K562 (cell line): ENCODE measurements around the gene SNRNP40. TPM values are rescaled to one million over a fixed set of nuclear protein-coding genes. Genes with fewer than 3 reads are reported as not detected.

Experiments
- AFF1 ChIP-seq, 2 experiments: fragments of 450-650 bp; IDR thresholded peaks; 2 replicates each; pipeline ENCODE4 v1.6.1; 2018; ENCODE audit warnings: mild to moderate bottlenecking in 2 of 2, low read depth in 1 of 2; ENCODE audit not compliant: partially characterized antibody in 2 of 2
- CHD1 ChIP-seq: fragments of 200-600 bp; sonication (generic); IDR thresholded peaks from one replicate; pipeline ENCODE4 v1.6.1; 2012; ENCODE audit warnings: mild to moderate bottlenecking, moderate library complexity, low read length, inconsistent platforms
- CREB1 ChIP-seq, 2 experiments: sonication (generic) in 1 of 2; formaldehyde crosslinking in 1 of 2; IDR thresholded peaks; 2 replicates each; pipeline versions ENCODE4 v1.6.1 to v1.8.0; 2012 to 2022; ENCODE audit warnings: inconsistent platforms in 1 of 2, mild to moderate bottlenecking in 1 of 2, missing genetic modification reagents in 1 of 2, moderate library complexity in 1 of 2
- E2F4 ChIP-seq: sonication (generic); formaldehyde crosslinking; IDR thresholded peaks from 2 replicates; pipeline ENCODE4 v1.8.0; 2022; ENCODE audit warnings: mild to moderate bottlenecking, low read depth, missing genetic modification reagents
- EP400 ChIP-seq: fragments of 450-650 bp; IDR thresholded peaks from 2 replicates; pipeline ENCODE4 v1.6.1; 2017; ENCODE audit warnings: antibody characterized with exemption, mild to moderate bottlenecking, moderate library complexity
- FUS ChIP-seq: fragments of 200-400 bp; formaldehyde crosslinking; optimal IDR thresholded peaks from 2 replicates; pipeline ENCODE3; 2017; ENCODE audit warnings: low read depth, low read length
- HCFC1 ChIP-seq: IDR thresholded peaks from 2 replicates; pipeline ENCODE4 v1.6.1; 2012; ENCODE audit warnings: low read depth, low read length, improper control_type of control experiment
- HEY1 ChIP-seq: fragments of 250-450 bp; sonication (Bioruptor Pico); IDR thresholded peaks from 2 replicates; pipeline ENCODE4 v1.5.0; 2020; ENCODE audit warnings: mild to moderate bottlenecking, moderate library complexity, borderline replicate concordance
- NFIC ChIP-seq: fragments of 450-650 bp; IDR thresholded peaks from 2 replicates; pipeline ENCODE4 v1.6.1; 2017; ENCODE audit warnings: mild to moderate bottlenecking, inconsistent platforms
- NKRF ChIP-seq: fragments of 450-650 bp; IDR thresholded peaks from 2 replicates; pipeline ENCODE4 v1.6.1; 2016; ENCODE audit warnings: borderline replicate concordance
- SMAD3 ChIP-seq: fragments of 450-650 bp; formaldehyde crosslinking; conservative IDR thresholded peaks from 2 replicates; pipeline ENCODE4 v1.4.0; 2020; ENCODE audit warnings: mild to moderate bottlenecking
- SREBF2 ChIP-seq: sonication (generic); formaldehyde crosslinking; IDR thresholded peaks from 2 replicates; pipeline ENCODE4 v1.4.0; 2020; ENCODE audit warnings: mild to moderate bottlenecking, missing genetic modification reagents
- STAG1 ChIP-seq: sonication (generic); formaldehyde crosslinking; IDR thresholded peaks from 2 replicates; pipeline ENCODE4 v1.5.0; 2020; ENCODE audit warnings: missing genetic modification reagents, borderline replicate concordance
- TSHZ1 ChIP-seq: fragments of 250-450 bp; sonication (Bioruptor Pico); IDR thresholded peaks from 2 replicates; pipeline ENCODE4 v1.4.0; 2020; ENCODE audit warnings: mild to moderate bottlenecking, moderate library complexity
- ZBTB8A ChIP-seq: fragments of 450-650 bp; IDR thresholded peaks from 2 replicates; pipeline ENCODE4 v1.6.1; 2018; ENCODE audit warnings: mild to moderate bottlenecking, moderate library complexity; ENCODE audit not compliant: partially characterized antibody
- ZNF77 ChIP-seq: fragments of 250-450 bp; sonication (Bioruptor Pico); IDR thresholded peaks from 2 replicates; pipeline ENCODE4 v1.5.0; 2020
- polyA plus RNA-seq, 8 experiments: library from polyadenylated mRNA; depleted of rRNA in 4 of 8; stranded (reverse) in 5 of 8; unstranded in 3 of 8; fragments of >200 nt; fragmentation: Nextera tagmentation in 2 of 8; fragmentation: Illumina TruSeq in 1 of 8; extraction: Ambion mirVana in 2 of 8; extraction: Trizol in 1 of 8; gene quantifications; 2 replicates each; pipeline versions ENCODE4 v1.2.1 to v1.2.3, GENCODE V29; 2011 to 2014; ENCODE audit warnings: inconsistent platforms in 1 of 8, missing spikeins in 1 of 8
- total RNA-seq, 7 experiments: library from RNA; depleted of rRNA in 6 of 7; stranded (reverse); fragments of >200 nt in 6 of 7; fragmentation: Illumina TruSeq in 2 of 7; extraction: Trizol in 2 of 7; gene quantifications; 2 replicates each; pipeline versions ENCODE4 v1.2.1 to v1.2.3, GENCODE V29; 2011 to 2021; ENCODE audit warnings: low replicate concordance in 1 of 7

Gene SNRNP40
- total and polyA plus RNA-seq, 9 of the 15 experiments (the other 6 are each of a cell fraction or from before 2014, with no cell fraction given): 48.7 to 278 (median 163) TPM

GRCh38 chr1:31296486-31297276 is at the start of gene SNRNP40, which contains the start of gene ZCCHC17 (continued):
- TF ChIP-seq NFIC (peak; percentile 40), AFF1 (IDR thresholded peaks at IDR 0.05; ENCODE audit: low read depth in 1 of 2, partially characterized antibody in 2 of 2) (peak in 1 of 2 experiments; percentile 52), FUS (no peak), CHD1 (peak; percentile 70), SREBF2 (CRISPR knock-in tag) (no peak), E2F4 (CRISPR knock-in tag) (no peak; the same call in 1 of the 2 replicates), EP400 (peak; percentile 98), SMAD3 (CRISPR knock-in tag) (0 out of 2 replicates have a peak, but pooled peaks have one; percentile 55), HEY1 (CRISPR knock-in tag) (no peak), STAG1 (no peak), ZBTB8A (no peak), ZNF77 (no peak), HCFC1 (peak; percentile 43), NKRF (peak; percentile 81), TSHZ1 (CRISPR knock-in tag) (no peak), CREB1 (IDR thresholded peaks at IDR 0.05) (peak; percentile 61), CREB1 (CRISPR knock-in tag; IDR thresholded peaks at IDR 0.05) (peak; percentile 93)
